Stimulated activated CD4-positive, alpha-beta T cell treated with anti-CD3 and anti-CD28 coated beads, Interleukin-1b, Interleukin-23, amount 100 ng/mL, for 48 hours (primary cell): Measurements from ENCODE around the gene IFT20.
"Not testable (repeated sequence)": the region's sequence is repeated elsewhere in the genome, so short reads cannot be mapped to it uniquely, and the experiment has no call there.

Source experiments
- DNase-seq: peaks from one replicate; pipeline ENCODE4 v3.0.0-alpha.2; 2020

Gene IFT20

GRCh38 chr17:28306954-28307401 is 28.3 kb downstream of the IFT20 start:
- DNase-seq: no peak

- DNase-seq: no peak
These were observed 36.8 kb downstream of the IFT20 start for GRCh38 chr17:28298449-28298848.

GRCh38 chr17:28295677-28296578 is 39.3 kb downstream of the IFT20 start:
- DNase-seq: no peak

GRCh38 chr17:28293994-28294393 is 41.3 kb downstream of the IFT20 start:
- no peak for DNase-seq

- DNase-seq: not testable (repeated sequence)
These were observed 42.4 kb downstream of the IFT20 start for GRCh38 chr17:28292878-28293277.

GRCh38 chr17:28291780-28292330 is 43.4 kb downstream of the IFT20 start:
- no peak for DNase-seq

GRCh38 chr17:28290703-28291102 is 44.6 kb downstream of the IFT20 start:
- no peak for DNase-seq

GRCh38 chr17:28285965-28286364 is 49.3 kb downstream of the IFT20 start:
- DNase-seq: no peak

GRCh38 chr17:28282596-28282995 is 52.7 kb downstream of the IFT20 start:
- no peak for DNase-seq

GRCh38 chr17:28280826-28281225 is 54.4 kb downstream of the IFT20 start:
- no peak for DNase-seq

- no peak for DNase-seq
These were observed 55.9 kb downstream of the IFT20 start for GRCh38 chr17:28279411-28279810.
